Activated naive CD4-positive, alpha-beta T cell (primary cell): ENCODE results near the gene COX5A.
A peak's percentile ranks its signal among the peaks of the same experiment; 100 is the strongest.
"Not testable (repeated sequence)": the region's sequence is repeated elsewhere in the genome, so short reads cannot be mapped to it uniquely, and the experiment has no call there.

ENCODE experiments used
- DNase-seq, 4 experiments: peaks; one replicate each; lab custom pipeline; 2025; lab: John Stamatoyannopoulos, UW

The COX5A gene

GRCh38 chr15:74955796-74956647 lies 18.1 kb upstream of the COX5A start:
- peak; percentile 38 to 62 (median 40) for DNase-seq

GRCh38 chr15:74955017-74955416 lies 17.1 kb upstream of the COX5A start:
- no peak for DNase-seq

DNA sequence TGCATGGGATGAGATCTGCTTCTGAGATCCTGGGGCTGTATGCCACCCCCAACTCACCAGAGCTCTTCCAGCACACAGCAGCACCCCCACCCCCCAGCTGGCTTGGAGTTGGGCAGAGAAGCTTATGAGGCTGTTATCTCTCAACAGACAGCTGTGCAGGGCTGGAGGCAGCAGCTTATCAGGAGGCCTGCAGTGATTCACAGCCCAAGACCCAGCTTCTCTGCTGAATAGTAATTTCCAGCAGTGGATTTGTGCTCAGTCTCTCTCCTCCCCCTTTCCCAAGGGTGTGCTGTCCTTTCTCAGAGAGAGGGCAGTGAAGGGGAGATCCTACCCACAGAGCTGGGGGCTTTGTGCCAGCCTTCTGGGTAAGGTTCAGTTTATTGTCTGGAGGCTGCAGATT lies 16.6 kb upstream of the COX5A start:
- DNase-seq = no peak

- no peak for DNase-seq
Observed at GRCh38 chr15:74951006-74951405, 13.1 kb upstream of the COX5A start.

- DNase-seq = peak; percentile 28 to 73 (median 56)
Observed at GRCh38 chr15:74950078-74950908, 12.4 kb upstream of the COX5A start.

DNA sequence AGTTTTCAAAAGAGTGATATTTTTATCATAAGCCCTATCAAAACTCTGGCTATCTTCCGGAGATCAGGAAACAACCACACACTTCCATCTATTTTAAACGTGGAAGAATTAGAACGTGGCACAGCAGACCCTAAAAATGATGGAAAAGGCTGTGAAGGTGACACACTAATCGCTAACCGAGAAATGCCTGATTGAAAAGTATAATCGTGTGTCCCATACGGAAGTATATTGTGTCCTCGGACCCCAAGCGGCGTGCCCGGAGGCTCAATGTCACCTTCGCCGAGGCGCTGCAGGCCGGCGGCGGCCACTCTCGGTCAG lies 642 bp downstream of the COX5A start:
- no peak for DNase-seq

DNA sequence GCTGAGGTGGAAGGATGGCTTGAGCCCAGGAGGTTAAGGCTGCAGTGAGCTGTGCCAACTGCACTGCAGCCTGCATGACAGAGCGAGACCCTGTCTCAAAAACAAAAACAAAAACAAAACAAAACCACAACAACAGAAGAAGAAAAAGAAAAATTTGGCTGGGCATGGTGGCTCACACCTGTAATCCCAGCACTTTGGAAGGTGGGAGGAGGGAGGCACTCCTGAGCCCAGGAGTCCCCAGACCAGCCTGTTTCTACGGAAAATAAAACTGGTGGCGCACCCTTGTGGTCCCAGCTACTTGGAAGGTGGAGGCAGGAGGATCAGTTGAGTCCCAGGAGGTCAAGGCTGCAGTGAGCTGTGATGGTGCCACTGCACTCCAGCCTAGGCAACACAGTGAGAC lies 2.7 kb downstream of the COX5A start:
- not testable (repeated sequence) for DNase-seq

- no peak for DNase-seq
Observed at GRCh38 chr15:74933573-74933972, 4.3 kb downstream of the COX5A start.

GRCh38 chr15:74928771-74929198 lies 9.1 kb downstream of the COX5A start:
- no peak for DNase-seq

DNA sequence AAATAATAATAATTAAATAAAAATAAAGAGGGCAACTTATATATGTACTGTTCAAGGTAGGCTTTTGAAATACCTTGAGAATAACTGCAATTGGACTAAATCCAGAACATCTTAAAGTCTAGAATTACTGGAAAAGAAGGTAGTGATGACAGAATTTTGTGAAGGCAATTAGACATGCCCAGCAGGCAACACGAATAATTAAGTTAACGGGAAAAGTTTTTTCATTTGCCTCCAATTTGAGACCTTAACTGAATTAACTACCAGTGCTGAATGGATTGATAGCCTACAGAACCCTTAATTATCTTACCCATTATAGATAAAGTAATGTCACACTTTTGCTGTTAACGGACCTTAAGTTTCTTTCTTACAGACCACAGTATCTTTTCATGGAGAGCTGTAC lies 13.3 kb downstream of the COX5A start:
- no peak for DNase-seq

DNA sequence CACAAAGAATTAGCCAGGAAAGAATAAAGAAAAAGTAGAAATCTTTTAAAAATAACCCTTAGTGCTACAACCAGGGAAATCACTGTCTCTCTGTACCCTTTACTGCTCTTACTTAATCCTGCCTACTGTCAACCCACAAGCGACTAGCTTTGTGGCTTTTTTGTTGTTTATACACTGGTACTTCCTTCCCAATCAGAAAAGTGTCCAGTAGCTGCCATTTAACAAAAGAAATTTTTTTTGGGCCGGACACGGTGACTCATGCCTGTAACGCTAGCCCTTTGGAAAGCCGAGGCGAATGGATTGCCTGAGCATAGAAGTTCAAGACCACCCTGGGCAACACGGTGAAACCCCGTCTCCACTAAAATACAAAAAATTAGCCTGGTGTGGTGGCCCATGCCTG lies 17.4 kb downstream of the COX5A start:
- no peak for DNase-seq

- no peak for DNase-seq
Observed at GRCh38 chr15:74917676-74918075, 20.2 kb downstream of the COX5A start.

- DNase-seq = not testable (repeated sequence)
Observed at GRCh38 chr15:74913799-74914198, 24.1 kb downstream of the COX5A start.

- no peak for DNase-seq
Observed at GRCh38 chr15:74913041-74913440, 24.8 kb downstream of the COX5A start.

GRCh38 chr15:74908635-74909034 lies 29.2 kb downstream of the COX5A start:
- DNase-seq = no peak

GRCh38 chr15:74907163-74907870 lies 30.6 kb downstream of the COX5A start:
- no peak for DNase-seq

- peak; percentile 26 to 58 (median 42) for DNase-seq
Observed at GRCh38 chr15:74906450-74907162, 31.3 kb downstream of the COX5A start, which contains the start of gene FAM219B. Gene FAM219B, minus strand, starts transcription at chr15:74906851. Its CDS starts 51 bp downstream, at chr15:74906800.

DNA sequence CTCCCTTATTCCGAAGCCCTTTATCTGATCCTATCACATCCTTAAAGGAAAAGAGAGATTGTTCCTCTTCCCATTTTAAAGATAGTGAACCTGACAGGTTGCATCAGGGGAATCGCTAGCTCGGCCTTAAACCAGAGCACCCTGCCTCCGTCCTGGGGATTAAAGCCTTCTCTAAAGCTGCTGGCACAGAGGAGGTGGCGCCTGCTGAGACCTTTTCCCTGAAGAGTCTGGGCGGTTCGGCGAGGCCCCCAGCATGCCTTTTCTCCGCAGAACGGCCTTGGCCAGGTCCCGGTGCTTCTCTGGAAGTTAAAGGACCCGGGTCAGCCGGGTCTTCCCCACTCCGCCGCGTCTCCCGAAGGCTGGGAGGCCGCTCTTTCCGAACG lies 31.8 kb downstream of the COX5A start:
- DNase-seq = peak in 1 of 4 experiments; percentile 26

DNA sequence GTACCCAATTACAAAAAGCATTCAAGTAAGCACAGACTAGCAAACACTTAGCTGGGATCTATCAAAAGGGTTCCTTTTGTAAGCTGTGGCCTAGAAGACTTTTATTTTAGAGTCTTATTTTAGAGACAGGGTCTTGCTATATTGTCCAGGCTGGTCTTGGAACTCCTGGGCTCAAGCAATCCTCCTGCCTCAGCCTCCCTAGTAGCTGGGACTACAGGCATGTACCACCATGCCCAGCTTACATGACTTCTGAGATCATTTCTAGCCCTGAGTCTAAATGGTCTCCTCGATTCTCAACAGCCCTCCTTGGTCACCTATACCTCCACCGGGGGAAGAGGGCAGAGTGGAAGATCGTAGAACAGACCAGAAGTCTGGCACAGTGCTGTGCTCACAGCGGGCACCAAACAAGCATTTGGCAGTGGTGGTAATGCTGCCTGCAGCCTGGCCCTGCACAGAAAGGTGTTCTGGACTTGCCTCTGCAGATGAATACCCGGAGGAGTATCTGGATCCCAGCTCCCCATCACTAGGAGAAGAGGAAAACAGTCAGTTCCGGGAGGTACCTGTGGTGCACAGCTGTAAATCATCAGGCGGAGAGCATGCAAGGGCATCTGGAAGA lies 33.6 kb downstream of the COX5A start:
- no peak for DNase-seq

- no peak for DNase-seq
Observed at GRCh38 chr15:74903676-74904075, 34.2 kb downstream of the COX5A start.
